KMS-11 (cell line): ENCODE results near the gene RPL27.

ENCODE experiments used
- H2AFZ ChIP-seq: fragments of 200-600 bp; sonication (generic); 2 replicates; pipeline ENCODE4 v1.6.1; 2016; ENCODE audit warnings: antibody characterized with exemption, mixed run types, low read depth
- H3K27ac ChIP-seq: fragments of 200-600 bp; sonication (generic); 2 replicates; pipeline ENCODE4 v1.6.1; 2016; ENCODE audit warnings: mild to moderate bottlenecking, mixed run types
- H3K27me3 ChIP-seq: fragments of 200-600 bp; sonication (generic); 2 replicates; pipeline ENCODE4 v1.6.1; 2017; ENCODE audit warnings: mild to moderate bottlenecking, low read depth, mixed run types, moderate library complexity; ENCODE audit not compliant: insufficient read depth
- H3K36me3 ChIP-seq: fragments of 200-600 bp; sonication (generic); 2 replicates; pipeline ENCODE4 v1.6.1; 2017; ENCODE audit warnings: mild to moderate bottlenecking, mixed run types; ENCODE audit not compliant: insufficient read depth
- H3K4me1 ChIP-seq: fragments of 200-600 bp; sonication (generic); 2 replicates; pipeline ENCODE4 v1.6.1; 2016; ENCODE audit warnings: mild to moderate bottlenecking, low read depth, mixed run types; ENCODE audit not compliant: poor library complexity, severe bottlenecking
- H3K4me2 ChIP-seq: fragments of 200-600 bp; sonication (generic); 2 replicates; pipeline ENCODE4 v1.7.0; 2016; ENCODE audit warnings: mild to moderate bottlenecking, mixed run types
- H3K4me3 ChIP-seq: fragments of 200-600 bp; sonication (generic); IDR thresholded peaks from 2 replicates; pipeline ENCODE4 v1.6.1; 2017; ENCODE audit warnings: low read depth, low read length, mixed read lengths; ENCODE audit not compliant: insufficient read depth
- H3K79me2 ChIP-seq: fragments of 200-600 bp; sonication (generic); 2 replicates; pipeline ENCODE4 v1.6.1; 2016; ENCODE audit warnings: low read depth, mixed run types; ENCODE audit not compliant: insufficient read depth
- H3K9ac ChIP-seq: fragments of 200-600 bp; sonication (generic); 2 replicates; pipeline ENCODE4 v1.6.1; 2016; ENCODE audit warnings: mild to moderate bottlenecking, mixed run types
- H4K20me1 ChIP-seq: fragments of 200-600 bp; sonication (generic); 2 replicates; pipeline ENCODE4 v1.6.1; 2016; ENCODE audit warnings: mild to moderate bottlenecking, mixed run types; ENCODE audit not compliant: insufficient read depth
- CTCF ChIP-seq: fragments of 200-600 bp; sonication (generic); conservative IDR thresholded peaks from 2 replicates; pipeline ENCODE4 v1.6.1; 2017; ENCODE audit warnings: low read depth, mild to moderate bottlenecking, antibody characterized with exemption, low read length, moderate library complexity, mixed read lengths

Gene RPL27

GRCh38 chr17:42979511-42980273 is 18.5 kb upstream of the RPL27 start, which contains the start of gene PTGES3L:
PTGES3L (minus strand) TSS chr17:42980080; CDS start chr17:42980053, 27 bp downstream.
- Histone ChIP-seq H3K4me3 (no peak within 1 kb of the TSS), H2AFZ (peak within 1 kb of the TSS; percentile 87), H3K9ac (peak within 1 kb of the TSS; percentile 66), H3K79me2 (peaks cover 24% of the 10 kb centered on the region; the same call in 1 of the 2 replicates), H3K27me3 (no peaks in the 10 kb centered on the region), H3K4me1 (peaks cover 29% of the 10 kb centered on the region), H4K20me1 (no peaks in the 10 kb centered on the region), H3K4me2 (peak within 1 kb of the TSS; percentile 89), H3K36me3 (no peaks in the 10 kb centered on the region), H3K27ac (peak within 1 kb of the TSS; percentile 78)
- TF ChIP-seq CTCF = no peak

- H3K4me2 ChIP-seq = peak within 1 kb of the TSS; percentile 89
- no peak within 1 kb of the TSS for H3K4me3 ChIP-seq
- peaks cover 35% of the 10 kb centered on the region for H3K4me1 ChIP-seq
- H2AFZ ChIP-seq = peak within 1 kb of the TSS; percentile 87
- H3K36me3 ChIP-seq = no peaks in the 10 kb centered on the region
- TF ChIP-seq CTCF = no peak
- no peaks in the 10 kb centered on the region for H4K20me1 ChIP-seq
- H3K9ac ChIP-seq = peak within 1 kb of the TSS; percentile 66
- H3K27me3 ChIP-seq = no peaks in the 10 kb centered on the region
- peaks cover 30% of the 10 kb centered on the region; the same call in 1 of the 2 replicates for H3K79me2 ChIP-seq
- H3K27ac ChIP-seq = peak within 1 kb of the TSS; percentile 78
Observed at GRCh38 chr17:42980274-42980765, 17.9 kb upstream of the RPL27 start, which contains the start of gene RUNDC1. RUNDC1 (plus strand) TSS chr17:42980565; CDS start chr17:42980577, 12 bp downstream.

GRCh38 chr17:42980766-42981397 is 17.3 kb upstream of the RPL27 start:
- H2AFZ ChIP-seq = peak overlapping the region; percentile 87
- H3K27ac ChIP-seq = peak overlapping the region; percentile 78
- H3K4me2 ChIP-seq = peak overlapping the region; percentile 89
- no peaks in the 10 kb centered on the region for H3K36me3 ChIP-seq
- no peak overlapping the region for H3K4me3 ChIP-seq
- H4K20me1 ChIP-seq = no peaks in the 10 kb centered on the region
- peaks cover 41% of the 10 kb centered on the region for H3K4me1 ChIP-seq
- TF ChIP-seq CTCF = no peak
- peaks cover 32% of the 10 kb centered on the region; the same call in 1 of the 2 replicates for H3K79me2 ChIP-seq
- peak overlapping the region; percentile 66 for H3K9ac ChIP-seq
- H3K27me3 ChIP-seq = no peaks in the 10 kb centered on the region

GRCh38 chr17:42982266-42982665 is 16.0 kb upstream of the RPL27 start:
- peaks cover 32% of the 10 kb centered on the region; the same call in 1 of the 2 replicates for H3K79me2 ChIP-seq
- no peak for TF ChIP-seq CTCF
- peaks cover 41% of the 10 kb centered on the region for H3K4me1 ChIP-seq
- H3K27me3 ChIP-seq = no peaks in the 10 kb centered on the region
- H3K27ac ChIP-seq = no peak overlapping the region
- H3K9ac ChIP-seq = no peak overlapping the region
- H4K20me1 ChIP-seq = no peaks in the 10 kb centered on the region
- no peak overlapping the region for H2AFZ ChIP-seq
- H3K36me3 ChIP-seq = no peaks in the 10 kb centered on the region; the same call in 1 of the 2 replicates
- peak overlapping the region; percentile 89; the same call in 1 of the 2 replicates for H3K4me2 ChIP-seq
- H3K4me3 ChIP-seq = no peak overlapping the region
